HepG2 (cell line): ENCODE measurements around the gene SVOP. TPM values are rescaled to one million over a fixed set of nuclear protein-coding genes. Genes with fewer than 3 reads are reported as not detected.

Source experiments
- ATF7-NPFF ChIP-seq: sonication (generic); formaldehyde crosslinking; IDR thresholded peaks from 2 replicates; pipeline ENCODE4 v1.8.1; 2023; ENCODE audit warnings: mild to moderate bottlenecking, low read depth, missing genetic modification reagents, moderate library complexity
- ELK4 ChIP-seq: sonication (generic); formaldehyde crosslinking; IDR thresholded peaks from 2 replicates; pipeline ENCODE4 v1.9.0; 2021; ENCODE audit warnings: missing genetic modification reagents, borderline replicate concordance
- HMGXB4 ChIP-seq, 2 experiments: sonication (generic) in 1 of 2; formaldehyde crosslinking in 1 of 2; IDR thresholded peaks; 2 replicates each; pipeline versions ENCODE4 v1.4.0 to v1.6.1; 2018 to 2020; ENCODE audit warnings: missing genetic modification reagents in 2 of 2, borderline replicate concordance in 1 of 2, low read depth in 1 of 2, mild to moderate bottlenecking in 1 of 2, missing biosample characterization in 1 of 2
- KDM1A ChIP-seq: IDR thresholded peaks from 2 replicates; pipeline ENCODE4 v1.6.1; 2016; ENCODE audit warnings: missing compliant biosample characterization
- LBX2 ChIP-seq: sonication (generic); formaldehyde crosslinking; IDR thresholded peaks from 2 replicates; pipeline ENCODE4 v1.5.0; 2020; ENCODE audit warnings: missing genetic modification reagents, mild to moderate bottlenecking, borderline replicate concordance
- NPAS2 ChIP-seq: sonication (generic); formaldehyde crosslinking; IDR thresholded peaks from 2 replicates; pipeline ENCODE4 v1.8.0; 2022; ENCODE audit warnings: mild to moderate bottlenecking, missing genetic modification reagents, borderline replicate concordance
- NR2C2 ChIP-seq: sonication (generic); formaldehyde crosslinking; IDR thresholded peaks from 2 replicates; pipeline ENCODE4 v1.4.0; 2020; ENCODE audit warnings: missing genetic modification reagents, mild to moderate bottlenecking, moderate library complexity, borderline replicate concordance
- ONECUT2 ChIP-seq: sonication (generic); formaldehyde crosslinking; IDR thresholded peaks from 2 replicates; pipeline ENCODE4 v1.4.0; 2020; ENCODE audit warnings: missing genetic modification reagents
- PATZ1 ChIP-seq: sonication (generic); formaldehyde crosslinking; IDR thresholded peaks from 2 replicates; pipeline ENCODE4 v1.4.0; 2020; ENCODE audit warnings: missing genetic modification reagents
- PLSCR1 ChIP-seq: sonication (generic); formaldehyde crosslinking; IDR thresholded peaks from 2 replicates; pipeline ENCODE4 v1.5.0; 2020; ENCODE audit warnings: missing genetic modification reagents, mild to moderate bottlenecking, borderline replicate concordance
- RCOR2 ChIP-seq: IDR thresholded peaks from 2 replicates; pipeline ENCODE4 v1.6.1; 2016; ENCODE audit warnings: missing biosample characterization, missing genetic modification reagents
- TBX2 ChIP-seq: sonication (generic); formaldehyde crosslinking; IDR thresholded peaks from 2 replicates; pipeline ENCODE4 v1.5.0; 2020; ENCODE audit warnings: missing genetic modification reagents, mild to moderate bottlenecking, borderline replicate concordance
- TGIF2 ChIP-seq: IDR thresholded peaks from 2 replicates; pipeline ENCODE4 v1.6.1; 2016; ENCODE audit warnings: control low read depth, missing compliant biosample characterization
- TSC22D2 ChIP-seq: sonication (generic); formaldehyde crosslinking; IDR thresholded peaks from 2 replicates; pipeline ENCODE4 v1.5.1; 2020; ENCODE audit warnings: missing genetic modification reagents, mild to moderate bottlenecking, borderline replicate concordance
- U2AF1 ChIP-seq: fragments of 200-400 bp; formaldehyde crosslinking; optimal IDR thresholded peaks from 2 replicates; pipeline ENCODE3; 2017; ENCODE audit warnings: mild to moderate bottlenecking, low read depth, low read length
- ZFP82 ChIP-seq: sonication (generic); formaldehyde crosslinking; IDR thresholded peaks from 2 replicates; pipeline ENCODE4 v1.5.1; 2020; ENCODE audit warnings: mild to moderate bottlenecking, missing genetic modification reagents, borderline replicate concordance
- ZNF883 ChIP-seq: sonication (generic); formaldehyde crosslinking; IDR thresholded peaks from 2 replicates; pipeline ENCODE4 v1.5.1; 2020; ENCODE audit warnings: mild to moderate bottlenecking, missing genetic modification reagents; ENCODE audit errors: not compliant biosample characterization
- polyA plus RNA-seq, 8 experiments: library from polyadenylated mRNA; depleted of rRNA in 3 of 8; stranded (reverse) in 7 of 8; unstranded in 1 of 8; fragments of >200 nt; fragmentation: Illumina TruSeq in 4 of 8; extraction: Trizol in 4 of 8; gene quantifications; 2 replicates each; pipeline versions ENCODE4 v1.2.1 to v1.2.3, GENCODE V29; 2011 to 2016; ENCODE audit warnings: low read depth in 4 of 8, missing spikeins in 1 of 8, mixed read lengths in 1 of 8; ENCODE audit not compliant: insufficient read depth in 1 of 8
- total RNA-seq, 5 experiments: library from RNA; depleted of rRNA; stranded (reverse); fragments of >200 nt; fragmentation: Illumina TruSeq; extraction: Trizol; gene quantifications; 2 replicates each; pipeline ENCODE4 v1.2.3, GENCODE V29; 2016; ENCODE audit warnings: low read depth in 1 of 5

SVOP gene
- total and polyA plus RNA-seq, 2 of the 13 experiments (the other 11 are each of a cell fraction or from before 2014, with no cell fraction given): not detected

GRCh38 chr12:108879615-108880254, 141.1 kb downstream of the SVOP start, which contains the start of gene DAO (continued):
- TF ChIP-seq ZFP82 (CRISPR knock-in tag) (no peak), HMGXB4 (CRISPR knock-in tag; IDR thresholded peaks at IDR 0.05; ENCODE audit: borderline replicate concordance in 1 of 2, low read depth in 1 of 2) (no peak), LBX2 (no peak), TSC22D2 (CRISPR knock-in tag) (no peak), NR2C2 (CRISPR knock-in tag) (peak; percentile 51; the same call in 1 of the 2 replicates), TGIF2 (CRISPR knock-in tag) (no peak), KDM1A (CRISPR knock-in tag) (no peak), RCOR2 (CRISPR knock-in tag) (peak; percentile 42; the same call in 1 of the 2 replicates), TBX2 (CRISPR knock-in tag) (peak; percentile 72; the same call in 1 of the 2 replicates), ZNF883 (peak; percentile 43), NPAS2 (CRISPR knock-in tag) (no peak), ATF7-NPFF (CRISPR knock-in tag) (no peak), ONECUT2 (CRISPR knock-in tag) (no peak), ELK4 (CRISPR knock-in tag) (no peak), U2AF1 (no peak), PATZ1 (CRISPR knock-in tag) (peak; percentile 44), PLSCR1 (CRISPR knock-in tag) (no peak)
